K562 (cell line): ENCODE measurements around the gene NFATC2. TPM values are rescaled to one million over a fixed set of nuclear protein-coding genes. Genes with fewer than 3 reads are reported as not detected.
A peak's percentile ranks its signal among the peaks of the same experiment; 100 is the strongest.

Experiments
- ATF7 ChIP-seq: fragments of 450-650 bp; IDR thresholded peaks from 2 replicates; pipeline ENCODE4 v1.7.1; 2014; ENCODE audit warnings: mild to moderate bottlenecking, moderate library complexity
- BMI1 ChIP-seq: fragments of 150-350 bp; IDR thresholded peaks from 2 replicates; pipeline ENCODE4 v1.6.1; 2014; ENCODE audit warnings: low read length
- NFXL1 ChIP-seq: fragments of 450-650 bp; formaldehyde crosslinking; IDR thresholded peaks from 2 replicates; pipeline ENCODE4 v1.4.0; 2021; ENCODE audit warnings: mild to moderate bottlenecking
- RBFOX2 ChIP-seq: fragments of 200-400 bp; formaldehyde crosslinking; IDR thresholded peaks from 2 replicates; pipeline ENCODE4 v1.6.1; 2017; ENCODE audit warnings: low read depth, mild to moderate bottlenecking, low read length, moderate library complexity
- RHOXF2B ChIP-seq: fragments of 250-450 bp; sonication (Bioruptor Pico); conservative IDR thresholded peaks from 2 replicates; pipeline ENCODE4 v1.5.1; 2021
- SLC30A9 ChIP-seq: fragments of 250-450 bp; sonication (Bioruptor Pico); IDR thresholded peaks from 2 replicates; pipeline ENCODE4 v1.8.0; 2022; ENCODE audit warnings: mild to moderate bottlenecking, moderate library complexity
- SMARCC2 ChIP-seq: fragments of 450-650 bp; IDR thresholded peaks from 2 replicates; pipeline ENCODE4 v1.6.1; 2017; ENCODE audit warnings: antibody characterized with exemption, moderate library complexity, mild to moderate bottlenecking, low read depth
- TARDBP ChIP-seq: fragments of 450-650 bp; IDR thresholded peaks from 2 replicates; pipeline ENCODE4 v1.6.1; 2016
- ZBED1 ChIP-seq: IDR thresholded peaks from 2 replicates; pipeline ENCODE4 v1.6.1; 2014
- ZFPM2 ChIP-seq: fragments of 250-450 bp; sonication (Bioruptor Pico); IDR thresholded peaks from 2 replicates; pipeline ENCODE4 v1.5.1; 2022; ENCODE audit warnings: mild to moderate bottlenecking
- ZNF133 ChIP-seq: fragments of 250-450 bp; sonication (Bioruptor Pico); IDR thresholded peaks from 2 replicates; pipeline ENCODE4 v1.4.0; 2020; ENCODE audit warnings: mild to moderate bottlenecking
- ZNF263 ChIP-seq: sonication (generic); formaldehyde crosslinking; IDR thresholded peaks from 2 replicates; pipeline ENCODE4 v1.8.0; 2022; ENCODE audit warnings: mild to moderate bottlenecking, missing genetic modification reagents, borderline replicate concordance
- ZNF444 ChIP-seq: fragments of 250-450 bp; sonication (Bioruptor Pico); IDR thresholded peaks from 2 replicates; pipeline ENCODE4 v1.4.0; 2020; ENCODE audit warnings: mild to moderate bottlenecking, moderate library complexity
- ZNF584 ChIP-seq: fragments of 200-800 bp; sonication (Bioruptor generic); IDR thresholded peaks from 2 replicates; pipeline ENCODE4 v1.6.1; 2016; ENCODE audit warnings: low read depth, mild to moderate bottlenecking, missing genetic modification characterization, missing compliant biosample characterization
- ZNF830 ChIP-seq: fragments of 250-450 bp; sonication (Bioruptor Pico); IDR thresholded peaks from 2 replicates; pipeline ENCODE4 v1.5.0; 2021; ENCODE audit warnings: mild to moderate bottlenecking
- polyA plus RNA-seq, 8 experiments: library from polyadenylated mRNA; depleted of rRNA in 4 of 8; stranded (reverse) in 5 of 8; unstranded in 3 of 8; fragments of >200 nt; fragmentation: Nextera tagmentation in 2 of 8; fragmentation: Illumina TruSeq in 1 of 8; extraction: Ambion mirVana in 2 of 8; extraction: Trizol in 1 of 8; gene quantifications; 2 replicates each; pipeline versions ENCODE4 v1.2.1 to v1.2.3, GENCODE V29; 2011 to 2014; ENCODE audit warnings: inconsistent platforms in 1 of 8, missing spikeins in 1 of 8
- total RNA-seq, 7 experiments: library from RNA; depleted of rRNA in 6 of 7; stranded (reverse); fragments of >200 nt in 6 of 7; fragmentation: Illumina TruSeq in 2 of 7; extraction: Trizol in 2 of 7; gene quantifications; 2 replicates each; pipeline versions ENCODE4 v1.2.1 to v1.2.3, GENCODE V29; 2011 to 2021; ENCODE audit warnings: low replicate concordance in 1 of 7
- TF ChIP-seq, protein P1 (sequence below): fragments of 250-450 bp; sonication (Bioruptor Pico); IDR thresholded peaks from 2 replicates; pipeline ENCODE4 v1.5.0; 2021; ENCODE audit warnings: mild to moderate bottlenecking, moderate library complexity
- TF ChIP-seq, protein P2 (sequence below): fragments of 250-450 bp; sonication (Bioruptor Pico); IDR thresholded peaks from 2 replicates; pipeline ENCODE4 v1.5.0; 2022; ENCODE audit warnings: mild to moderate bottlenecking
- TF ChIP-seq, protein P3 (sequence below), 3 experiments: fragments of 200-800 bp in 1 of 3; fragments of 250-450 bp in 1 of 3; fragments of 450-650 bp in 1 of 3; sonication (Bioruptor Pico) in 1 of 3; sonication (Bioruptor generic) in 1 of 3; formaldehyde crosslinking in 1 of 3; IDR thresholded peaks; 2 replicates each; pipeline versions ENCODE4 v1.6.1 to v1.8.0; 2016 to 2022; ENCODE audit warnings: mild to moderate bottlenecking in 2 of 3, missing genetic modification characterization in 2 of 3, missing compliant biosample characterization in 1 of 3, moderate library complexity in 1 of 3
- TF ChIP-seq, protein P4 (sequence below): sonication (generic); IDR thresholded peaks from 2 replicates; pipeline ENCODE4 v1.6.1; 2016

NFATC2 gene
- total and polyA plus RNA-seq, 9 of the 15 experiments (the other 6 are each of a cell fraction or from before 2014, with no cell fraction given), result 1.9 to 11.2 (median 3.0) TPM

DNA sequence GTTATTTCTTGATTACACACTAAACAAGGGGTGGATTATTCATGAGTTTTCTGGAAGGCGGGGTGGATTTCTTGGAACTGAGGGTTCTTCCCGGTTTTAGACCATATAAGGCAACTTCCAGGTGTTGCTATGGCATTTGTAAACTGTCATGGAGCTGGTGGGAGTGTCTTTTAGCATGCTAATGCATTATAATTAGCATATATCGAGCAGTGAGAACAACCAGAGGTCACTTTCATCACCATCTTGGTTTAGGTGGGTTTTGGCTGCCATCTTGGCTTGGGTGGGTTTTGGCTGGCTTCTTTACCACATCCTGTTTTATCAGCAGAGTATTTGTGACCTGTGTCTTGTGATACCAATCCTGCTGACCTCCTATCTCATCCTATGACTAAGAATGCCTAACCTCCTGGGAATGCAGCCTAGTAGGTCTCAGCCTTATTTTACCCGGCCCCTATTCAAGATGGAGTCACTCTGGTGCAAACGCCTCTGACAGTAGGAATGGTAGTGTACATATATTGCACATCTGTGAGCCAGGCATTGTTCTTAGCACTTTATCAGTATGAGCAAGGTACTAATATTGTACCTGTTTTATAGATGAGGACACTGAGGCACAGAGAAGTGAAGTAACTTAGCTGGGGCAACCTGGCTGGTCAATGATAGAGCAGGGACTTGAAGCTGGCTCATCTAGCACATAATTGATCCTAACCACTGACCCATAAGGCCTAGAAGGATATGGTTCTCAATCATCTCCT, 203.7 kb downstream of the NFATC2 start (continued):
- TF ChIP-seq, protein P1, sequence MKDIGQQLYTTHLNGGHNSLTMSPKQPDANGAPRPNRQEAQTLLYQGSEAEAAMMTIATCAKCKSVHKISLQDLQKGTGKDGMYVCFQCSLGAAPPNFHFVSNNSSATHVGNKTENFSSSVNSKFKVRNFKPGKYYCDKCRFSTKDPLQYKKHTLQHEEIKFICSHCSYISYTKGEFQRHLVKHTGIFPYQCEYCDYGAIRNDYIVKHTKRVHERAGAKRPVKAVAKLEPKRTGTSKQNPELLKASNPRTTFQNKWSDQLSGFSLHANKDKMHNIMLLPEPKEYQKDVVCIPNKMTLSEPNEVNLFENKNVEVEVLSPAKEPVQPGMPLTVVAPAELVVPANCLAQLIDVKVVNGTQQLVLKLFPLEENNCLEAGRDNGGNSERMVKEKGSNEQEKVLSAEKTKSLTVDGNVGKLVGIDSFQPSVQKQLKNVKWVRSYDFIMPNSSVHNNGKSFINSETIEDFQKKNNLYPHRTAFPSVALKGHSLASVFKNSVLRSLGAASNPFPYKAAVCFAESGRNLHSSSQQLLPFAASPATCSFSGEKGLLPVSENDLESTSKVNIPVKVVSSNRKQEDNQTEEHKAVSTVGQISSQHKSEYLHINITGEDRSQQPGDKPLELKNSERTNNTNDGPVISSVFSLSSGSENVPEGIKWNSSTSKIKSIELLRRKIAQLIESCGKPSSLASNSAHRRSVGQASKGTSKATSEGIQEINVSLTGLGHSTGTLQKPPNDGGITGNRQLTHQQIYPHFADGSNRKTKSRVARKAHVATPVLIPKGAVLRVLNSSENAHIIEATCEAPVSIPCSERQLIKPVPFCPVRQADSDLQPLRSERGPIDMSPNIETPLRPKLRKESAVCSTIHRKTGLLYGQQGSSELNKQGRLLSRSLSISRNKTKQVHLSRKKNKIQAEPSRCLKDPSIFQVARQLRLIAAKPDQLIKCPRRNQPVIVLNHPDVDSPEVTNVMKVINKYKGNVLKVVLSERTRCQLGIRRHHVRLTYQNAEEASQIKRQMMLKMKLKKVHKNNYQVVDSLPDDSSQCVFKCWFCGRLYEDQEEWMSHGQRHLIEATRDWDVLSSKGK (CRISPR knock-in tag), result peak; percentile 93
- TF ChIP-seq ZNF133 (CRISPR knock-in tag), result peak; percentile 98
- peak; percentile 99 for TF ChIP-seq NFXL1
- TF ChIP-seq ZFPM2, result peak; percentile 96
- peak; percentile 23; the same call in 1 of the 2 replicates for TF ChIP-seq ZNF263 (CRISPR knock-in tag)
- peak; percentile 99 for TF ChIP-seq RHOXF2B
- no peak for TF ChIP-seq TARDBP
- TF ChIP-seq, protein P2, sequence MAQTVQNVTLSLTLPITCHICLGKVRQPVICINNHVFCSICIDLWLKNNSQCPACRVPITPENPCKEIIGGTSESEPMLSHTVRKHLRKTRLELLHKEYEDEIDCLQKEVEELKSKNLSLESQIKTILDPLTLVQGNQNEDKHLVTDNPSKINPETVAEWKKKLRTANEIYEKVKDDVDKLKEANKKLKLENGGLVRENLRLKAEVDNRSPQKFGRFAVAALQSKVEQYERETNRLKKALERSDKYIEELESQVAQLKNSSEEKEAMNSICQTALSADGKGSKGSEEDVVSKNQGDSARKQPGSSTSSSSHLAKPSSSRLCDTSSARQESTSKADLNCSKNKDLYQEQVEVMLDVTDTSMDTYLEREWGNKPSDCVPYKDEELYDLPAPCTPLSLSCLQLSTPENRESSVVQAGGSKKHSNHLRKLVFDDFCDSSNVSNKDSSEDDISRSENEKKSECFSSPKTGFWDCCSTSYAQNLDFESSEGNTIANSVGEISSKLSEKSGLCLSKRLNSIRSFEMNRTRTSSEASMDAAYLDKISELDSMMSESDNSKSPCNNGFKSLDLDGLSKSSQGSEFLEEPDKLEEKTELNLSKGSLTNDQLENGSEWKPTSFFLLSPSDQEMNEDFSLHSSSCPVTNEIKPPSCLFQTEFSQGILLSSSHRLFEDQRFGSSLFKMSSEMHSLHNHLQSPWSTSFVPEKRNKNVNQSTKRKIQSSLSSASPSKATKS (CRISPR knock-in tag), result peak; percentile 98
- TF ChIP-seq, protein P3, sequence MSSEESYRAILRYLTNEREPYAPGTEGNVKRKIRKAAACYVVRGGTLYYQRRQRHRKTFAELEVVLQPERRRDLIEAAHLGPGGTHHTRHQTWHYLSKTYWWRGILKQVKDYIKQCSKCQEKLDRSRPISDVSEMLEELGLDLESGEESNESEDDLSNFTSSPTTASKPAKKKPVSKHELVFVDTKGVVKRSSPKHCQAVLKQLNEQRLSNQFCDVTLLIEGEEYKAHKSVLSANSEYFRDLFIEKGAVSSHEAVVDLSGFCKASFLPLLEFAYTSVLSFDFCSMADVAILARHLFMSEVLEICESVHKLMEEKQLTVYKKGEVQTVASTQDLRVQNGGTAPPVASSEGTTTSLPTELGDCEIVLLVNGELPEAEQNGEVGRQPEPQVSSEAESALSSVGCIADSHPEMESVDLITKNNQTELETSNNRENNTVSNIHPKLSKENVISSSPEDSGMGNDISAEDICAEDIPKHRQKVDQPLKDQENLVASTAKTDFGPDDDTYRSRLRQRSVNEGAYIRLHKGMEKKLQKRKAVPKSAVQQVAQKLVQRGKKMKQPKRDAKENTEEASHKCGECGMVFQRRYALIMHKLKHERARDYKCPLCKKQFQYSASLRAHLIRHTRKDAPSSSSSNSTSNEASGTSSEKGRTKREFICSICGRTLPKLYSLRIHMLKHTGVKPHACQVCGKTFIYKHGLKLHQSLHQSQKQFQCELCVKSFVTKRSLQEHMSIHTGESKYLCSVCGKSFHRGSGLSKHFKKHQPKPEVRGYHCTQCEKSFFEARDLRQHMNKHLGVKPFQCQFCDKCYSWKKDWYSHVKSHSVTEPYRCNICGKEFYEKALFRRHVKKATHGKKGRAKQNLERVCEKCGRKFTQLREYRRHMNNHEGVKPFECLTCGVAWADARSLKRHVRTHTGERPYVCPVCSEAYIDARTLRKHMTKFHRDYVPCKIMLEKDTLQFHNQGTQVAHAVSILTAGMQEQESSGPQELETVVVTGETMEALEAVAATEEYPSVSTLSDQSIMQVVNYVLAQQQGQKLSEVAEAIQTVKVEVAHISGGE (CRISPR knock-in tag; IDR thresholded peaks at IDR 0.05), result peak in 1 of 3 experiments; percentile 95; a peak in 2 of 6 replicates
- peak; percentile 84 for TF ChIP-seq BMI1
- no peak for TF ChIP-seq ZBED1
- TF ChIP-seq RBFOX2, result peak; percentile 53
- peak; percentile 99 for TF ChIP-seq ZNF830
- peak; percentile 68; the same call in 1 of the 2 replicates for TF ChIP-seq ATF7
- no peak for TF ChIP-seq SMARCC2
- TF ChIP-seq ZNF584 (CRISPR knock-in tag), result peak; percentile 100
- peak; percentile 98 for TF ChIP-seq ZNF444 (CRISPR knock-in tag)
- peak; percentile 86; the same call in 1 of the 2 replicates for TF ChIP-seq SLC30A9 (CRISPR knock-in tag)
- TF ChIP-seq, protein P4, sequence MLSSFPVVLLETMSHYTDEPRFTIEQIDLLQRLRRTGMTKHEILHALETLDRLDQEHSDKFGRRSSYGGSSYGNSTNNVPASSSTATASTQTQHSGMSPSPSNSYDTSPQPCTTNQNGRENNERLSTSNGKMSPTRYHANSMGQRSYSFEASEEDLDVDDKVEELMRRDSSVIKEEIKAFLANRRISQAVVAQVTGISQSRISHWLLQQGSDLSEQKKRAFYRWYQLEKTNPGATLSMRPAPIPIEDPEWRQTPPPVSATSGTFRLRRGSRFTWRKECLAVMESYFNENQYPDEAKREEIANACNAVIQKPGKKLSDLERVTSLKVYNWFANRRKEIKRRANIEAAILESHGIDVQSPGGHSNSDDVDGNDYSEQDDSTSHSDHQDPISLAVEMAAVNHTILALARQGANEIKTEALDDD, result peak; percentile 84
